Osteocyte (in vitro differentiated cells): Measurements from ENCODE around the gene TMEM61. TPM values are rescaled to one million over a fixed set of nuclear protein-coding genes. Genes with fewer than 3 reads are reported as not detected.

Experiments used
- DNase-seq: peaks from one replicate; pipeline ENCODE4 v3.0.0; 2021; ENCODE audit warnings: mixed read lengths; ENCODE audit not compliant: unreplicated experiment; ENCODE audit errors: extremely low spot score
- H3K27ac Mint-ChIP-seq: one replicate; pipeline ENCODE4 v1.8.0; 2021; ENCODE audit warnings: mild to moderate bottlenecking, mixed read lengths; ENCODE audit not compliant: unreplicated experiment
- H3K27me3 Mint-ChIP-seq: one replicate; pipeline ENCODE4 v1.8.0; 2021; ENCODE audit warnings: mixed read lengths; ENCODE audit not compliant: unreplicated experiment
- H3K36me3 Mint-ChIP-seq: one replicate; pipeline ENCODE4 v1.8.0; 2021; ENCODE audit warnings: mixed read lengths; ENCODE audit not compliant: unreplicated experiment
- H3K4me1 Mint-ChIP-seq: one replicate; pipeline ENCODE4 v1.8.0; 2021; ENCODE audit warnings: mixed read lengths; ENCODE audit not compliant: unreplicated experiment
- H3K4me3 Mint-ChIP-seq: one replicate; pipeline ENCODE4 v1.8.0; 2021; ENCODE audit warnings: mild to moderate bottlenecking, moderate library complexity, mixed read lengths; ENCODE audit not compliant: unreplicated experiment
- H3K9me3 Mint-ChIP-seq: one replicate; pipeline ENCODE4 v1.8.0; 2021; ENCODE audit warnings: mixed read lengths; ENCODE audit not compliant: unreplicated experiment
- total RNA-seq: library from RNA; stranded (reverse); gene quantifications from 2 replicates; pipeline ENCODE4 v1.2.1, GENCODE V29; 2021
- TF ChIP-seq, protein P1 (sequence below): fragments of 200-600 bp; sonication (generic); IDR thresholded peaks from 2 replicates; pipeline ENCODE4 v1.5.0; 2021; ENCODE audit warnings: antibody characterized with exemption, mild to moderate bottlenecking, moderate library complexity

The TMEM61 gene
- total RNA-seq, 1 donor from 2014 or later = not detected

DNA sequence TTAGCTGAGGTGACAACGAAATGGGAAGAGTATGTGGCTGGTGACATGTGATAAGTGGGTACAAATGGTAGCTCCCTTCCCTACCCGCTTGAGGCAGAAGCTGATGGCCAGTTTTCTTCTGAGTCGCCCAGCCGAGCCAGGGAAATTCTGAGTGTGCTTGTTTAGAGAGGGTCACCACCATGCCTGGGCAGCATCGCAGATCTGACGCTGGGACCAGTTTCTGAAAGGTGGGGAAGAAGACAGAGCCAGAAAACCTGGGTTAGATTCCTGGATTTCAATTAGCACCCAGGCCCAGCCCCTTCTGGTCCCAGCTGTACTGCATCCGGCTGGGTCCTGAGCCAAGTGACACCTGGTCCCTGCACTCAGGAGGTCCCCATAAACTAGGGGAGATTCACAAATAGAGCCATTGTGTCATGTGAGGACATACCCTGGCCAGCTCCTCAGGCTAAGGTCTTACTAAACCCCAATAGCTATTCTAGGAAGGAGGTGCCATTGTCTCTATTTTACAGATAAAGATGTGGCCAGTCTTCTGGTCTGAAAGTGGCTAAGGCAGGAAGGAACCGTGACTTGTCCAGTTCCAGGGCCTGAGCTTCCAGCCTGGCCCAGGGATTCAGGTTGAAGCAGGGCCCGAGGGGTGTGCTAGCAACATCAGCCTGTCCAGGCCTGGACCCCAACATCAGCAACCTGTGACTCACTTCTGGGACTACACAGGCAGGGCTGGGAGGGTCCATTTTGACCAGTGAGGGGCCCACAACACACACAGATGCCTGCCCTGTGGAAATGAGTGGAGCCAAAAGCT is 1.7 kb upstream of the TMEM61 start:
- no peaks in the 10 kb centered on the region for H3K36me3 Mint-ChIP-seq
- H3K9me3 Mint-ChIP-seq = no peaks in the 10 kb centered on the region
- no peak overlapping the region for H3K4me3 Mint-ChIP-seq
- no peak overlapping the region for H3K27ac Mint-ChIP-seq
- TF ChIP-seq, protein P1, sequence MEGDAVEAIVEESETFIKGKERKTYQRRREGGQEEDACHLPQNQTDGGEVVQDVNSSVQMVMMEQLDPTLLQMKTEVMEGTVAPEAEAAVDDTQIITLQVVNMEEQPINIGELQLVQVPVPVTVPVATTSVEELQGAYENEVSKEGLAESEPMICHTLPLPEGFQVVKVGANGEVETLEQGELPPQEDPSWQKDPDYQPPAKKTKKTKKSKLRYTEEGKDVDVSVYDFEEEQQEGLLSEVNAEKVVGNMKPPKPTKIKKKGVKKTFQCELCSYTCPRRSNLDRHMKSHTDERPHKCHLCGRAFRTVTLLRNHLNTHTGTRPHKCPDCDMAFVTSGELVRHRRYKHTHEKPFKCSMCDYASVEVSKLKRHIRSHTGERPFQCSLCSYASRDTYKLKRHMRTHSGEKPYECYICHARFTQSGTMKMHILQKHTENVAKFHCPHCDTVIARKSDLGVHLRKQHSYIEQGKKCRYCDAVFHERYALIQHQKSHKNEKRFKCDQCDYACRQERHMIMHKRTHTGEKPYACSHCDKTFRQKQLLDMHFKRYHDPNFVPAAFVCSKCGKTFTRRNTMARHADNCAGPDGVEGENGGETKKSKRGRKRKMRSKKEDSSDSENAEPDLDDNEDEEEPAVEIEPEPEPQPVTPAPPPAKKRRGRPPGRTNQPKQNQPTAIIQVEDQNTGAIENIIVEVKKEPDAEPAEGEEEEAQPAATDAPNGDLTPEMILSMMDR = no peak
- peaks cover 13% of the 10 kb centered on the region for H3K27me3 Mint-ChIP-seq
- peaks cover 7% of the 10 kb centered on the region for H3K4me1 Mint-ChIP-seq
- DNase-seq = no peak

DNA sequence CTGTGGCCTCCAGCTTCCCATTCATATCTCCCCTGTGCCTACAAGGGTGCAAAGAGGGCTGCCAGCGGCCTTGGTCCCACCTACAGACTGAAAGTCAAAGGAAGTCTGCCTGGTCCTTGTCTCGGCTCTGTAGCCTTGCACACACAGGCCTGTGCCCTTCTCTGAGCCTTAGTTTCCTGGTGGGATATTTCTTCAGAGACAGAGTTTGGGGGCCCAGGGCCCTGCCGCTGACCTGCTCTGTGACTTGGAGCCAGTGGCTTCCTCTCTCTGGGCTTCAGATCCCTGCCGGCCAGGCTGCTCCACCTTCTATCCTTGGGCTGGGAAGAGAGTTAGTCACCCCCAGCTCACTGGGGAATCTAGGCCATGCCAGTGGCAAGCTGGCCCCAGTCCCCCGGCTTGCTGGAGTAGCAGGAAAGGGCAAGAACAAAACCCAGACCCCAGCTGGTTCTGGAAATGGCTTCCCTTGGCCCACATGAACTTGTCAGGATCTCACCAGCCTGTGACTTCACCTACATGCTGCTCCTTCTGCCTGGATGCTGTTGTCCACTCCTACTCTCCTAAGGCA is 1.0 kb upstream of the TMEM61 start:
- H3K4me3 Mint-ChIP-seq = no peak overlapping the region

DNA sequence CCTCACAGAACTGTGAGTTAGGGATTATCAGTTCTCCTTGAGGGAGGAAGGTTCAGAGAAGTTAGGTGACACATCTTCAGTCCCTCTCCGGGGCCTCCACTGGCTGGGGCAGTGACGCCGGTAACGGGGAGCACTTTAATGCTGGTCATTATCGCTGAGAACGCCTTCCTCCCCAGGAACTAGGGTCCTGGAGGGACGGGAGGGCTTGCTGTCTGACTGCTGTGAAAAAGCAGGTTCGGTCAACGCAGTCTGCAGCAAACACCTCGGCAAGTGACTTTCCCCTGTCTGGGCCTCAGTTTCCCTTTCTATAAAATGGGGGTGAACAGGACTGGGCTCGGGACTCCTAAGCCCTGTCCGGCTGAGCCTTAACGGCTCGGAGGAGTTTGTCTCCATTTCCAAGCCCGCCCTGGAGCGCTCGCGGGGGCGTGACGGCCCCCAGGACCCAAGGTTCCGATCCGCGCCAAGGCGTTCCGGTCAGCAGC is 341 bp upstream of the TMEM61 start:
- DNase-seq = no peak
- Mint-ChIP-seq H3K9me3 (no peaks in the 10 kb centered on the region), H3K27ac (no peak overlapping the region), H3K27me3 (peaks cover 20% of the 10 kb centered on the region), H3K4me3 (no peak overlapping the region), H3K4me1 (peaks cover 9% of the 10 kb centered on the region), H3K36me3 (no peaks in the 10 kb centered on the region)
- TF ChIP-seq, protein P1 = no peak

More for the DNA sequence above, 1.0 kb upstream of the TMEM61 start:
- Mint-ChIP-seq H3K36me3 (no peaks in the 10 kb centered on the region), H3K9me3 (no peaks in the 10 kb centered on the region), H3K27me3 (peaks cover 19% of the 10 kb centered on the region), H3K27ac (no peak overlapping the region), H3K4me1 (peaks cover 9% of the 10 kb centered on the region)
- TF ChIP-seq, protein P1 = no peak
- DNase-seq = no peak

DNA sequence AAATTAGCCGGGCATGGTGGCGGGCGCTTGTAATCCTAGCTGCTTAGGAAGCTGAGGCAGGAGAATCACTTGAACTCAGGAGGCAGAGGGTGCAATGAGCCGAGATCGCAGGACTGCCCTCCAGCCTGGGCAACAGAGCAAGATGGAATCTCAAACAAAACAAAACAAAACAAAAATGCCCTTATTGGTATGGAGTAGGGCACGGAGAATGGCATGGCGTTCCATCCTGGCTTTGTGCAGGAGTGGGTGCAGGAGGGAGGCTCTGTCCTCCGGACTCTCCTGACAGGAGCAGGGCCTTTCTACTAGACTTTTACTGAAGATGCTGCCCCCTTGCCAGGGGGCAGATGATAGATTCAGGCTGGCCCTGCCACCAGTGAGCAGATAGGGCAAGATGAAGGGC is 1.0 kb downstream of the TMEM61 start:
- peaks cover 9% of the 10 kb centered on the region for H3K4me1 Mint-ChIP-seq
- peak overlapping the region; percentile 65 for H3K4me3 Mint-ChIP-seq
- DNase-seq = no peak
- TF ChIP-seq, protein P1 = no peak
- no peak overlapping the region for H3K27ac Mint-ChIP-seq
- peaks cover 20% of the 10 kb centered on the region for H3K27me3 Mint-ChIP-seq
- H3K9me3 Mint-ChIP-seq = no peaks in the 10 kb centered on the region
- H3K36me3 Mint-ChIP-seq = no peaks in the 10 kb centered on the region

DNA sequence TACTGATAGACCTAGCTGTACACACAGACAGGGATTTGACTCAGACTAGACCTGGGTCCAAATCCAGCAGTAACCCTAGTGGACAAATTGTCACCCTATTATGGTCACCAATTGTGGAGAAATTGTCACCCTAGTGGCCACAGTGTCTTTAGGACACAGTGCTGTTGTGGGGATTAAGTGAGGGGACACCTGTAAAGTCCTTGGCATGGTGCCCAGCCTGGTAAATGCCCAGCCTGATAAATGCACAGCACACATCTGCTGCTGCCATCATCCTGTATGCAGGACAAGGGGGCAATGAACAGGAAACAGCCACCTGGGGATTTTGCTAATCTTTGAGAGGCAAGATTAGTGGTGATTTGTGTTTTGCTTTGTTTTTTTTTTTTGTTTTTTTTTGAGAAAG is 2.3 kb downstream of the TMEM61 start:
- TF ChIP-seq, protein P1 = no peak
- no peak for DNase-seq
- Mint-ChIP-seq H3K4me1 (peaks cover 9% of the 10 kb centered on the region), H3K4me3 (no peak overlapping the region), H3K9me3 (no peaks in the 10 kb centered on the region), H3K36me3 (no peaks in the 10 kb centered on the region), H3K27me3 (peaks cover 20% of the 10 kb centered on the region), H3K27ac (no peak overlapping the region)
